NK-92 (cell line): ENCODE data around the gene CLDN24.

ENCODE experiments used
- DNase-seq: peaks from one replicate; lab custom pipeline; 2025; ENCODE audit not compliant: unreplicated experiment; lab: John Stamatoyannopoulos, UW

Gene CLDN24

GRCh38 chr4:183322326-183322725 lies at the start of gene CLDN24:
Gene CLDN24, minus strand, starts transcription at chr4:183322426. Its CDS starts 0 bp downstream, at chr4:183322426.
- no peak for DNase-seq

DNA sequence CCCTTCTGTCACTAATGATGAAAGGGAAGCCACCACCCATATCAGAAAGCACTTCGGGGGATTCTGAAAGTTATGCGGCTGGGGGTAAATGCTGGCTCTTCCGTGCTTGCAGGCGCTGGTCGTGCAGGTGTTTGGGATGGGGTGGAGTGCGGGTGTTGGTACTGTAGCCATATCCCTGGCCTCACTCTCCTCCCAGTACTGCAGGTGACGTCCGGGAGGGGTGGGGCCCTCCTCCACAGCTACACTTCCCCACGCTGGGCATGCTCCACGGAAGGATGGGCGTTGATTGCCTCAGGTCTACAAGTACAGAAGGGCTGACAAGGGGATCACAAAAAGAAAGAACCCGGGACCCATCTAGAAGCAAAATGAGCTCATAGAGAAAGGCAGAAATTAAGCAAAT lies 48.6 kb upstream of the CLDN24 start:
- no peak for DNase-seq

DNA sequence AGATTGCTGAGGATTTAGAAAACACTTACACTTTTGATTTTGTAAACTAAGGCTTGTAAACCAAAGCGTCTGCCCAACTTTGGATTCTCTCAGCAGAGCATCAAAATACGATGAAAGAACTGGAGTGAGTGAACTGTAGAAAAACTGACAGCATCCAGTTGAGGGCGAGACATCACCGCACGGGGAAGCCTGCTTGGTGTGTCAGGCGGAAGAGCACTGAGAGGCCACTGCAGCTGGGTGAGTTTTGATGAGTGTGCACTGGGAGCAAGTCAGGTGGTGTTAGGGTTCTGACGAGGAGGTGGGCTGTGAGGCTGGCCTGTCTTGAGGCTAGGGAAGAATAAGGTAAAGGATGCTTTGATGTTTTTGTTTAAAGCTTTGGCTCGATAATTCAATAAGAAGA lies 46.8 kb upstream of the CLDN24 start:
- no peak for DNase-seq

- DNase-seq: no peak
Observed at GRCh38 chr4:183366206-183366835, 44.1 kb upstream of the CLDN24 start.

DNA sequence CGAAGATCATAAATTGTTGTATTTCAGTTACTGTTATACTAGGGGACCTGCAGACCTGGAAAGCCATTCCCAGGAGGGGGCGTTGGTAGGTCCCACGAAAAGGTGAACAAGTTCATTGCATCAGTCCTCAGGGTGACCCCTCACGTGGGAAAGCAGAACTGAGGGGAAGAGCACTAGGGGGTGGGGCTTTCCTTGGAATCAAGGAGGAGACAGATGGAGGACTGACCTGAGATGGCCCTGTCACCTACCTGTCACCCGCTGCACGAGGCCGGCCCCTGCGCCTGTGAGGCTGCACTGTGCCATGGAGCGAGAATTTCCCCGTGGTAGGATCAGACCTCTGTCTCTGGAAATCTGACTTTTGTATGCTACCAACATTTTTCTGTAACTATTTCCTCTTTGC lies 41.8 kb upstream of the CLDN24 start:
- DNase-seq: no peak

- DNase-seq: no peak
Observed at GRCh38 chr4:183362916-183363542, 40.8 kb upstream of the CLDN24 start.

- DNase-seq: no peak
Observed at GRCh38 chr4:183362036-183362435, 39.8 kb upstream of the CLDN24 start.

DNA sequence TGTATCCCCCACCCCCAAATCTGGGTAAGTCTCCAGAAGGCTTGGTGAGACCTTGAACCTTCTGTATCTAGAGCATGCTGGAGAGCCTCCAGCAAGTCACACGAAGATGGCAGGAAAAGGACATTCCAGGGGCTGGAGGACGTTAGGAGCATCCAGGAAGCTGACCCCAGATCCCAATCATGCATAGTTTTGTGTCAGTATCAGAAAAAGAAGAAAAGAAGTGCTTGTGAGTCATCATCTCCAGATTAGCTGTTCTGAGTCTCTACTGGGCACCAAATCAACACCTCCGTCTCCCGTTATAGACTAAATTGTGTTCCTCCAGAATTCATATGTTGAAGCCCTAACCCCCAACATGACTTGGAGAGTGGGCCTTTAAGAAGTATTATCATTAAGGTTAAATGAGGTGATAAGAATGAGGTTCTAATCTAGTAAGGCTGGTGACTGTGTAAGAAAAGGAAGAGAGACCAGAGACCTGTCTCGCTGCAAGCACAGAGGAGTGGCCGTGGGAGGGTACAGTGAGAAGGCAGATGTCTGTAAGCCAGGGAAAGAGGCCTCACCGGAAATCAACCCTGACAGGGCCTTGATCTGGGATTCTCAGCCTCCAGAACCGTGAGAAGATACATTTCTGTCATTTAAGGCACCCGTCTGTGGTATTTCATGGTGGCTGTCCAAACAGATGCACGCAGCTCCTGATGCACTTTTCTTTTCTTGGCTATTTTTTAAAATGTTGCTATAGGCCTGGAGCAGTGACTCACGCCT lies 38.1 kb upstream of the CLDN24 start:
- DNase-seq: no peak

- DNase-seq: no peak
Observed at GRCh38 chr4:183358215-183358755, 36.1 kb upstream of the CLDN24 start.

- no peak for DNase-seq
Observed at GRCh38 chr4:183356931-183357675, 34.9 kb upstream of the CLDN24 start.

DNA sequence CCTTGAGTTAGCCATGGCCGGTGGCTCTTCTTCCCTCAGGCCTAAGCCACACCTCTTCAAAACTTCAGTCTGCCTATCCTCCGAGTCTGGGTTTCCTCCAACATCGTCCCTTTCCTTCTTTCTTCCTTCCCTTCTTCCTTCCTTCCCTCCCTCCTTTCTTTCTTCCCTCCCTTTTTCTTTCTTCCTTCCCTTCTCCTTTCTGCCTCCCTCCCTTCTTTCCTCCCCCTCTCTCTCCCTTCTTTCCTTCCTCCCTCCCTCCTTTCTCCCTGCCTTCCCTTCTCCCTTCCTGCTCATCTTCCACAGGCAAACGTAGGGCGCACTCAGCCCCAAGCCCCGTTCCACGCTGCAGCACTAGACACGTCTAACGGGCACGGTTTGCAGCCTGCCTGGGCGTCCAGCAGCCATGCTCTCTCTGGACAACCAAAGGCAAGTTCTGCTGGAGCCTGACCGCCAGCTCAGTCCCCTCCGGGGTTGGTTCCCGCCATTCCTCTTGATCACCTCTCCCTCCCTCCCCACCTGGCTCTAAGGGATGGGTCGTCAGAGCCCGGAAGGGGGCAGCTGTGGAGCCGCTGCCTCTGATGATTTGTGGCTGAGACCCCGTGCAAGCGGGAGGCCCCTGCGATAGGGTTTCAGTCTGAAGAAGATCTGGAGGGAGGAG lies 34.1 kb upstream of the CLDN24 start:
- no peak for DNase-seq

DNA sequence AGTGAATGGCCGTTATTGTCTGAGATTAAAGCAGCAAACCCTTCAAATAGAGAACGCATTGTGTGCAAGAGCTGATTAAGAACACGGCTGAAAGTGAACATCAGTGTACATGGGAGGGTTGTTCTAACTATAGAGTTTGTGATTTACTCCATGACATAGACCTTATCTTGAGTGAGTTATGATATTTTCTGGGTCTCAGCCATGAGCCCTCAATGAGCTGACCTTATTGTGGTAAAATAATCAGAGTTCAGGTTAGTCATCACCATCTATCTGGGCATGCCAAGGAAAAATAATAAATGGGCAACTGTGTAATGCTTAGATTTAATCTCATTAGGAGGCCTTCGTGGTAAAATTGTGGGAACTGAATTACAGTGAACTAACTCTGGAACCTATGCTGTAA lies 33.2 kb upstream of the CLDN24 start:
- DNase-seq: no peak

- no peak for DNase-seq
Observed at GRCh38 chr4:183354219-183354618, 32.0 kb upstream of the CLDN24 start.

DNA sequence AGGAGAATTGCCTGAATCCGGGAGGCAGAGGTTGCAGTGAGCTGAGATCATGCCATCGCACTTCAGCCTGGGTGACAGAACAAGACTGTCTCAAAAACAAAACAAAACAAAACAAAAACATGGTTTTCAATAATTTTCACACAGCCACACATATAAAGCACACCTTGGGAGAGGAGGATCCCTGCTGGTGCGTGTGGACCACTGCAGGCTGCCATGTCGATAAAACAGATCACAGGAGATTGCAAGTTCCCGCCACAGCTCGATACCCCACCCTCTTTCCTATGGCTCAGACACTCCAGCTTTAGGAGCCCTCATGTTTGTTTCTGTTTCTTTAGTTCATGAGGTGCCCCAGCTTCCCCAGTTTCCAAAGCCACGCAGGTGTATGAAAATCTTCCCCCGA lies 31.3 kb upstream of the CLDN24 start:
- no peak for DNase-seq

DNA sequence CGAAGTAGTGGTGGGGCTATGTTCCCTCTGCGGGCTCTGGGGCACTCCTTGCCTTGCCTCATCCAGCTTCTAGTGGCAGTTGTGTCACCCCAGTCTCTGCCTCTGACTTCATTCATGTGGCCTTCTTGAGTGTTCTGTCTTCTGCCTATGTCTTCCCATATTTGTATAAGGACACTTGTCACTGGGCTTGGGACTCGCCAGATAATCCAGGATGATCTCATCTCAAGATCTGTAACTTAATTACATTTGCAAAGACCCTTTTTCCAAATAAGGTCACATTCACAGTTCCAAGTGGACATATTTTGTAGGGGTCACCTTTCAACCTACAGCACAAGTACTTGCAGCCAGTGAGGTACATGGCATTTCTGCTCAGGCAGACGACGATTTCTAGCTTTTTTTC lies 30.3 kb upstream of the CLDN24 start:
- DNase-seq: no peak

DNA sequence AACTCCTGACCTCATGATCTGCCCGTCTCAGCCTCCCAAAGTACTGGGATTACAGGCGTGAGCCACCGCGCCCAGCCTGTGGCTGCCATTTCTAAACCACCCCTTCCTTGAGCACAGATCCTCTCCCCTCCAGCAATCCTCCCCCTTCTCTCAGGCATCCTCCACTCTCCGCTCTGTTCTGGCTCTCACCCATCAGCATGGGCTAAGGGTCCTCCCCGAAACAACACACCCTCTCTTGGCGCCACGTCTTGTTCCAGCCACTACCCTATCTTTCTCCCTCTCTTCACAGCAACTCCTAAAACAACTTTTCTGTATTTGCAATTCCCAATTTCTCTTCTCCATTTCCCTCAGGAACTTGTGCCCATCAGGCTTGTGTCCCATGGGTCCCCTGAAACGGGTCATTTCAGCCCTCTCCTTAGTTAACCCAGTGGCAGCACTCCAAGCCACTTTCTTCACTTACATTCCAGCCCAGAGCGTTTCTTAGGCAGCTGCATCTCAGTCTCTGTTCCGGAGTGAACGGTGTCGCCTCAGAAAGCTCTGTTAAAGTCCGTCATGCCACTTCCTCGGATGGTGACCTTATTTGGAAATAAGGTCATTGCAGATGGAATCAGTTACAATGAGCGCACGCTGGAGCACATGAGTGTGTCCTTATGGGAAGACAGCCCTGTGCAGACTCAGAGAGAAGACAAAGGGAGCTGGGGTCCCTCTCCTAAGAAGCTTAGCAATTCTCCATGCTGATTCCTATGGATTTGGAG lies 28.3 kb upstream of the CLDN24 start:
- no peak for DNase-seq

DNA sequence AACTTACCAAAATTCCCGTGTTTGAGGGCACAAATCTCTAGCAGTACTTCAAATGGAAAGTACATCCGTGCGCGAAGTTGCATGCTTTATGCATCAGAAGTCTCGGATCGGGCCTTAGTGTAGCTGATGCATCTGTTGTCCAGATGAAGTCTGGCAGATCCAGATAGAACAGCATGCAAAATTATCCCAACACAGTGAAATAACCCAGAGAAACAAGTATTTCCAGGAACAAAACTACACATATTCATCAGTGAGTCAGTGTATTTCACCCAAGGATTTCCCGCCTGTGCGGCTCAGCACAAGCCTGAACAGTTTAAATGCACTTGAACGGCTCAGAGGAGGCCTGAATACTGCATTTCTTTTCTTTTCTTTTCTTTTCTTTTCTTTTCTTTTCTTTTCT lies 27.4 kb upstream of the CLDN24 start:
- DNase-seq: no peak

- no peak for DNase-seq
Observed at GRCh38 chr4:183348706-183349659, 26.8 kb upstream of the CLDN24 start.

GRCh38 chr4:183348136-183348535 lies 25.9 kb upstream of the CLDN24 start:
- no peak for DNase-seq
